Omental fat pad (tissue), 4 donors: ENCODE results near the gene INA. TPM values are rescaled to one million over a fixed set of nuclear protein-coding genes. Genes with fewer than 3 reads are reported as not detected.
"Not testable (repeated sequence)": the region's sequence is repeated elsewhere in the genome, so short reads cannot be mapped to it uniquely, and the experiment has no call there.

Source experiments
- ATAC-seq: fragments of 150-250 bp; one replicate; pipeline ENCODE4 v1.9.1; 2016; ENCODE audit warnings: mild to moderate bottlenecking, moderate library complexity; ENCODE audit not compliant: low FRiP score
- DNase-seq: peaks from one replicate; pipeline ENCODE4 v3.0.0-alpha.2; 2019; ENCODE audit warnings: low spot score
- CTCF ChIP-seq, 3 donors: fragments of 450-650 bp; IDR thresholded peaks; one replicate each; pipeline ENCODE4 v1.5.1; 2016 to 2017; ENCODE audit warnings: antibody characterized with exemption in 3 of 3, mild to moderate bottlenecking in 3 of 3, moderate library complexity in 2 of 3
- total RNA-seq, 4 donors: library from RNA; depleted of rRNA; stranded (reverse); fragments of >200 nt; gene quantifications; one replicate each; pipeline ENCODE4 v1.1.0, GENCODE V29; 2016

The INA gene
- total RNA-seq, 4 donors from 2014 or later: not detected

GRCh38 chr10:103254538-103255325 lies 22.2 kb upstream of the INA start:
- no peak for TF ChIP-seq CTCF (IDR thresholded peaks at IDR 0.05)
- DNase-seq: no peak
- no peak for ATAC-seq

GRCh38 chr10:103256613-103257012 lies 20.3 kb upstream of the INA start:
- ATAC-seq (no peak), DNase-seq (no peak)
- no peak for TF ChIP-seq CTCF (IDR thresholded peaks at IDR 0.05)

DNA sequence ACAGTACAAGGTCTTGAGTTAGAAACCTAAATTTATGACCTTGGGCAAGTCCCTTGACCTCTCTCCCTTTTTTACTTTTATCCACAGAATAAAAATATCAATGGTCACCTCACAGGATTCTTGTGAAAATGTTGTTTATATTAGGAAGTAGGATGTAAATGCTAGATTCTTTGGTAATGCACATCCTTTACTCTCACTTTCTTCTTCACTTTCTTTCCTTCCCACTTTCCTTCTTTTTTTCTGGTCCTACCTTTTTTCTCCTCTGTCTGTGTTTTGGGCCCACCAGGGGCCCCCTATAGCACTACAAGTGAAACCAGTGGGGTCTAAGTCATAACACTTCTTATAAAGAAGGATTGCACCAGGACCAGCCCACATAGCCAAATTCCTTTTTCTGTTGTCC lies 19.1 kb upstream of the INA start:
- DNase-seq: no peak
- TF ChIP-seq CTCF (IDR thresholded peaks at IDR 0.05): no peak
- no peak for ATAC-seq

- not testable (repeated sequence) for DNase-seq, ATAC-seq
Measured at GRCh38 chr10:103258928-103259327, 18.0 kb upstream of the INA start.

DNA sequence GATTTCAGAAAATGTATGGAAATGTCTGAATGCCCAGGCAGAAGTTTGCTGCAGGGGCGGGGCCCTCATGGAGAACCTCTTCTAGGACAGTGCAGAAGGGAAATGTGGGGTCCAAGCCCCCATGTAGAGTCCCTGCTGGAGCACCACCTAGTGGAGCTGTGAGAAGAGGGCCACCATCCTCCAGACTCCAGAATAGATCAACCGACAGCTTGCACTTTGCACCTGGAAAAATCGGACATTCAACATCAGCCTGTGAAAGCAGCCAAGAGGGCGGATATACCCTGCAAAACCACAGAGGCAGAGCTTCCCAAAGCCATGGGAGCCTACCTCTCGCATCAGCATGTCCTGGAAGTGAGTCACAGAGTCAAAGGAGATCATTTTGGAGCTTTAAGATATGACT lies 16.9 kb upstream of the INA start:
- no peak for TF ChIP-seq CTCF (IDR thresholded peaks at IDR 0.05)
- ATAC-seq: no peak
- no peak for DNase-seq

DNA sequence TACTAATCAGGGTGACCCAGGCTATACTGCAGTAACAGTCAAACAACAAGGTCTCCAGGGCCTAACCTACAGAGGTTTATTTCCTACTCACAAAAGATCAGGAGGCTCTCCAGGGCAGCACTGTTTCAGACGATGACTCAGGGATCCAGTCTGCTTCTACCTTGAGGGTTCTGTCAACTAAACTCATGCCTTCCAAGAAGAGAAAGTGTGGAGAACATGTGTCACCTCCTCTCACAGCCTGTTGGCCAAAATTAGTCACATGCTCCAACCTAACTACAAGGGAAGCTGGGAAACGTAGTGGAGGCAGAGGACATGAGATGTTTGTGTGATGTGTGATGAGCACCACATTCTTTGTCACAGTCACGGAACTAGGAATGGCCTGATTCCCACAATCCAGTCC lies 14.7 kb upstream of the INA start:
- no peak for TF ChIP-seq CTCF (IDR thresholded peaks at IDR 0.05)
- DNase-seq: no peak
- no peak for ATAC-seq

DNA sequence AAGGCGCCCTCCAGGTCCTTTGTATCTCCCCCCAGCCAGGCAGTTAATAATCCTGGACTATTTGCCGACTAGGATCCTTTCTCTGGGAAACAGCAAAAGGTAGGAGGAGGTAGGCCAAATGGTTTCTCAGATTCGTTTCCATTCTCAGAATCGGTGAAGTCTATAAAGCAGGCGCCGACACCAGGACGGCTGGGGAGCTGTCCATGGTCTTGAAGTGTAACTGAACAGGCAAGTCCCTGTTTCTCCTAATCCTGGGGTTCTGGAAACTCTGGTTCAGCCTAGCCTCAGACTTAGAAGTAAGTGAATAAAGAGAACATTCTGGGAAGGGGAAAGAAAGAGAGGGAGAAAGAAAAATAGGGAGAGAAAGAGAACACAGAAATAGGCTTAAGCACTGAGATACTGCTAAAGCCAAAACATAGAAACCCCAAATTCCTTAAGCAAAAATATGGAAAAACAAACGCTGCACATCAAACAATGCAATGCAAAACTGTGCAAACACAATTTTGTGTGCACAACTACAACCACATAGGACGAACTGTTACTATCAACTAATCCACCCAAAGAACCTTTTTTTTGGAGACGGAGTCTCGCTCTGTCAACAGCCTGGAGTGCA lies 11.1 kb upstream of the INA start:
- ATAC-seq (no peak), DNase-seq (no peak)
- TF ChIP-seq CTCF (IDR thresholded peaks at IDR 0.05): no peak
